Hepatocyte (in vitro differentiated cells): ENCODE measurements around the gene IL20RA.

ENCODE experiments used
- CTCF ChIP-seq: fragments of 200-600 bp; sonication (generic); IDR thresholded peaks from 2 replicates; pipeline ENCODE4 v1.5.1; 2016; ENCODE audit warnings: antibody characterized with exemption, mild to moderate bottlenecking; ENCODE audit not compliant: poor library complexity
- EZH2 ChIP-seq: fragments of 200-600 bp; sonication (generic); IDR thresholded peaks from 2 replicates; pipeline ENCODE4 v1.6.1; 2016; ENCODE audit warnings: antibody characterized with exemption, mild to moderate bottlenecking, borderline replicate concordance

- TF ChIP-seq EZH2 = no peak
- TF ChIP-seq CTCF = no peak
Observed at GRCh38 chr6:137036566-137037300, 8.0 kb downstream of the IL20RA start.
